NCI-H526 treated with DMSO at 0.1 percent for 48 hours (cell line): ENCODE data around the gene DNAI7.

Experiments
- DNase-seq: peaks from one replicate; lab custom pipeline; 2025; lab: John Stamatoyannopoulos, UW

DNAI7 gene

GRCh38 chr12:25195056-25195971 is at the start of gene DNAI7, which contains the start of gene ETFRF1:
DNAI7 (minus strand) TSS chr12:25195160; CDS start chr12:25195078, 82 bp downstream.
ETFRF1 (plus strand) TSS chr12:25195237; CDS start chr12:25203957, 8,720 bp downstream.
- DNase-seq, result peak; percentile 93

GRCh38 chr12:25243680-25243990 is 48.7 kb upstream of the DNAI7 start:
- DNase-seq, result no peak

- no peak for DNase-seq
Observed at GRCh38 chr12:25242981-25243679, 48.2 kb upstream of the DNAI7 start.

- DNase-seq, result peak; percentile 8
Observed at GRCh38 chr12:25241167-25242020, 46.4 kb upstream of the DNAI7 start.

GRCh38 chr12:25236626-25237025 is 41.7 kb upstream of the DNAI7 start:
- DNase-seq, result no peak

- DNase-seq, result no peak
Observed at GRCh38 chr12:25236190-25236589, 41.2 kb upstream of the DNAI7 start.

GRCh38 chr12:25213338-25213737 is 18.4 kb upstream of the DNAI7 start:
- no peak for DNase-seq

GRCh38 chr12:25208554-25208953 is 13.6 kb upstream of the DNAI7 start:
- no peak for DNase-seq

- DNase-seq, result no peak
Observed at GRCh38 chr12:25207846-25208245, 12.9 kb upstream of the DNAI7 start.

- no peak for DNase-seq
Observed at GRCh38 chr12:25207411-25207810, 12.5 kb upstream of the DNAI7 start.

- no peak for DNase-seq
Observed at GRCh38 chr12:25202137-25202536, 7.2 kb upstream of the DNAI7 start.

- DNase-seq, result no peak
Observed at GRCh38 chr12:25200703-25201102, 5.7 kb upstream of the DNAI7 start.

- no peak for DNase-seq
Observed at GRCh38 chr12:25197608-25198007, 2.6 kb upstream of the DNAI7 start.

- no peak for DNase-seq
Observed at GRCh38 chr12:25194722-25195055, 271 bp downstream of the DNAI7 start.

GRCh38 chr12:25194214-25194613 is 746 bp downstream of the DNAI7 start:
- DNase-seq, result no peak

GRCh38 chr12:25190793-25191192 is 4.2 kb downstream of the DNAI7 start:
- DNase-seq, result no peak

- DNase-seq, result no peak
Observed at GRCh38 chr12:25189656-25190055, 5.3 kb downstream of the DNAI7 start.

GRCh38 chr12:25187781-25188180 is 7.2 kb downstream of the DNAI7 start:
- no peak for DNase-seq

GRCh38 chr12:25186788-25187402 is 8.1 kb downstream of the DNAI7 start:
- DNase-seq, result no peak

- DNase-seq, result no peak
Observed at GRCh38 chr12:25186038-25186787, 8.7 kb downstream of the DNAI7 start.

- no peak for DNase-seq
Observed at GRCh38 chr12:25184132-25184531, 10.8 kb downstream of the DNAI7 start.
